HEK293T (cell line): ENCODE data around the gene DDX28.
"Not testable (repeated sequence)": the region's sequence is repeated elsewhere in the genome, so short reads cannot be mapped to it uniquely, and the experiment has no call there.

Experiments
- CTCF ChIA-PET: fragments of 350-600 bp; formaldehyde crosslinking; extraction: SDS; loops from one replicate; lab custom pipeline; 2021; ENCODE audit warnings: antibody characterized with exemption, inconsistent platforms; lab: Yijun Ruan, JAX
- POLR2A ChIA-PET: fragments of 350-600 bp; formaldehyde crosslinking; extraction: SDS; loops from one replicate; lab custom pipeline; 2020; ENCODE audit warnings: antibody characterized with exemption, inconsistent platforms; lab: Yijun Ruan, JAX
- DNase-seq: peaks from one replicate; pipeline ENCODE4 v3.0.0; 2012; ENCODE audit warnings: mixed read lengths; ENCODE audit errors: extremely low spot score
- ARNT ChIP-seq: fragments of 450-650 bp; IDR thresholded peaks from 2 replicates; pipeline ENCODE4 v1.6.1; 2017; ENCODE audit warnings: mild to moderate bottlenecking
- BHLHE40 ChIP-seq: fragments of 450-650 bp; IDR thresholded peaks from 2 replicates; pipeline ENCODE4 v1.6.1; 2016; ENCODE audit warnings: mild to moderate bottlenecking, moderate library complexity, borderline replicate concordance
- CTBP1 ChIP-seq: fragments of 450-650 bp; IDR thresholded peaks from 2 replicates; pipeline ENCODE4 v1.6.1; 2016; ENCODE audit warnings: borderline replicate concordance
- ELF4 ChIP-seq: fragments of 450-650 bp; IDR thresholded peaks from 2 replicates; pipeline ENCODE4 v1.6.1; 2017; ENCODE audit warnings: antibody characterized with exemption
- FOXA1 ChIP-seq: fragments of 450-650 bp; IDR thresholded peaks from 2 replicates; pipeline ENCODE4 v1.6.1; 2016; ENCODE audit warnings: mild to moderate bottlenecking
- FOXK2 ChIP-seq: fragments of 450-650 bp; IDR thresholded peaks from 2 replicates; pipeline ENCODE4 v1.6.1; 2016; ENCODE audit warnings: mild to moderate bottlenecking
- FOXM1 ChIP-seq: fragments of 450-650 bp; IDR thresholded peaks from 2 replicates; pipeline ENCODE4 v1.6.1; 2017; ENCODE audit warnings: mild to moderate bottlenecking, borderline replicate concordance
- HDGF ChIP-seq: fragments of 450-650 bp; IDR thresholded peaks from 2 replicates; pipeline ENCODE4 v1.6.1; 2017; ENCODE audit warnings: antibody characterized with exemption, borderline replicate concordance
- L3MBTL2 ChIP-seq: fragments of 450-650 bp; conservative IDR thresholded peaks from 2 replicates; pipeline ENCODE4 v1.6.1; 2016; ENCODE audit warnings: mild to moderate bottlenecking
- LEF1 ChIP-seq: fragments of 450-650 bp; IDR thresholded peaks from 2 replicates; pipeline ENCODE4 v1.6.1; 2017; ENCODE audit warnings: mild to moderate bottlenecking, borderline replicate concordance
- NFRKB ChIP-seq: fragments of 450-650 bp; IDR thresholded peaks from 2 replicates; pipeline ENCODE4 v1.6.1; 2016; ENCODE audit warnings: mild to moderate bottlenecking, moderate library complexity
- SP1 ChIP-seq: fragments of 450-650 bp; IDR thresholded peaks from 2 replicates; pipeline ENCODE4 v1.6.1; 2017
- SUZ12 ChIP-seq: fragments of 450-650 bp; IDR thresholded peaks from 2 replicates; pipeline ENCODE4 v1.6.1; 2016; ENCODE audit warnings: mild to moderate bottlenecking
- TARDBP ChIP-seq: fragments of 450-650 bp; IDR thresholded peaks from 2 replicates; pipeline ENCODE4 v1.6.1; 2016
- ZNF384 ChIP-seq: fragments of 450-650 bp; IDR thresholded peaks from 2 replicates; pipeline ENCODE4 v1.6.1; 2016
- TF ChIP-seq, protein P1 (sequence below): fragments of 450-650 bp; IDR thresholded peaks from 2 replicates; pipeline ENCODE4 v1.6.1; 2016

Gene DDX28

DNA sequence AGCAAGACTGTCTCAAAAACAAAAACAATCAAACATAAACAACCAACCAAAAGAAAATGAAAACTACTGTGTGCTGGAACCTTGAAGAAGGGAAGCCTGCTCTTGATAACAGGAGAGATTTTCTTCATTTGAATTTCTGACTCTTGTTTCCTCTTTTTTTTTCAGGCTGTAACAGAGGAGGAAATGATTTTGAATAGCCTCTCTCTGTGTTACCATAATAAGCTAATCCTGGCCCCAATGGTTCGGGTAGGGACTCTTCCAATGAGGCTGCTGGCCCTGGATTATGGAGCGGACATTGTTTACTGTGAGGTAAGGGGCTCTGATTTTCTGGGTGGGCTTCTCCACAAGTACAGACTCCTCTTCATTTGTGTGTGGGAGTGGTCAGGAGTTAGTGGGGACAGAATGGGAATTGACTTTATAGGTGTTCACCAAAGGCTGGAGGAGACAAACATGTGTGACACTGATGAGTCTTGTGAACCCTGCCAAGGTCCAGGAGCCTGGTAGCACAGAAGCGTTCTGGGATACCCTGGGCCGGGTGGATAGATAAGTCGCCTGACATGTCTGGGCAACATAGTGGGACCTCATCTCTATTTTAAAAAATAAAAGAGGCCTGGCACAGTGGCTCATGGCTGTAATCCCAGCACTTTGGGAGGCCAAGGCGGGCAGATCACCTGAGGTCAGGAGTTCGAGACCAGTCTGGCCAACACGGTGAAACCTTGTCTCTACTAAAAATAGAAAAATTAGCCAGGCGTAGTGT is 15.0 kb upstream of the DDX28 start:
- ChIA-PET POLR2A (interaction anchor here (0.7 kb wide), 1 partner anchor 91 kb away, joined by 4 read pairs; no protein-coding TSS in a partner anchor), CTCF (no interaction called here)
- TF ChIP-seq HDGF (no peak), LEF1 (no peak), L3MBTL2 (no peak), FOXM1 (no peak), SP1 (no peak), FOXA1 (no peak), SUZ12 (no peak), TARDBP (no peak), NFRKB (no peak)
- TF ChIP-seq, protein P1, sequence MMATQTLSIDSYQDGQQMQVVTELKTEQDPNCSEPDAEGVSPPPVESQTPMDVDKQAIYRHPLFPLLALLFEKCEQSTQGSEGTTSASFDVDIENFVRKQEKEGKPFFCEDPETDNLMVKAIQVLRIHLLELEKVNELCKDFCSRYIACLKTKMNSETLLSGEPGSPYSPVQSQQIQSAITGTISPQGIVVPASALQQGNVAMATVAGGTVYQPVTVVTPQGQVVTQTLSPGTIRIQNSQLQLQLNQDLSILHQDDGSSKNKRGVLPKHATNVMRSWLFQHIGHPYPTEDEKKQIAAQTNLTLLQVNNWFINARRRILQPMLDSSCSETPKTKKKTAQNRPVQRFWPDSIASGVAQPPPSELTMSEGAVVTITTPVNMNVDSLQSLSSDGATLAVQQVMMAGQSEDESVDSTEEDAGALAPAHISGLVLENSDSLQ = no peak
- no peak for DNase-seq

DNA sequence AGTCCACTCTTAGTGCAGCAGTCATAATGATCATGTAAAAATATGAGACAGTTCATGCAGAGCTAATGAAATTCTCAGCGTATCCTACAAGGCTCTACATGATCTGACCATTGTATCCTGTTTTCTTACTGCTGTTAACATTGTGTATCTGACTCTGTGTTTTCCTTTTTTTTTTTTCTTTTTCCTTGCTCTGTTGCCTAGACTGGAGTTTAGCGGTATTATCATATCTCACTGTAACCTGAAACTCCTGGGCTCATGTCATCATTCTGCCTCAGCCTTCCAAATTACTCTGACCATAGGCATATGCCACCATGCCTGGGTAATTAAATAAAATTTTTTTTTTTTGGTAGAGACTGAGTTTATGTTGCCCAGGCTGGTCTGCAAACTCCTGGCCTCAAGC is 12.2 kb upstream of the DDX28 start:
- POLR2A ChIA-PET = no interaction called here
- TF ChIP-seq ZNF384 (peak; percentile 62; the same call in 1 of the 2 replicates), FOXA1 (no peak), ARNT (no peak), HDGF (no peak)
- DNase-seq = no peak
- CTCF ChIA-PET = interaction anchor here (0.7 kb wide), 1 partner anchor 14 kb away, joined by 3 read pairs; no protein-coding TSS in a partner anchor

DNA sequence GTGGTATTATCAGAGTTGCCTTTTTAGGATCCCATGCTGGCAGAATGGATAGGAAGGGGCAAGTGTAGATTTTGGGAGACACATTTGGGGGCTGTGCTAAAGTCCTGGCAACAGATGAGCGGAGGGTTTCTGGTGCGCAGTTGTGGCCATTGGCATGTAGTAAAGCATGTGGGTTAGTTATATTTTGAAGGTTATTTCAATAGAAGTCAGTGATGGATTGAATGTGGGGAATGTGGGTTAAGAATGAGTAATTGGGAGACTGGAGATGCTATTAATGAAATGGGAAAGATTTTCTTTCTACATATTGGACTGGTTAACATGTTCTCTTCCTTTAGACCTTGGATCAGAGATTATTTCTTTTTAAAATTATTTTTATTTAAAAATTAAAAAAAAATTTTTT is 10.1 kb upstream of the DDX28 start:
- POLR2A ChIA-PET = interaction anchor here (2.5 kb wide), 1 partner anchor 10 kb away, joined by 9 read pairs; the partner anchor contains the start of genes DDX28 and DUS2
- no peak for DNase-seq
- CTCF ChIA-PET = interaction anchor here (1.1 kb wide), 1 partner anchor 65 kb away, joined by 3 read pairs; no protein-coding TSS in a partner anchor
- TF ChIP-seq HDGF (no peak), TARDBP (no peak), CTBP1 (no peak), BHLHE40 (no peak), NFRKB (no peak), ARNT (no peak), SP1 (no peak), LEF1 (no peak), FOXM1 (no peak), L3MBTL2 (no peak), FOXA1 (no peak), ELF4 (no peak), SUZ12 (no peak), ZNF384 (no peak)
- TF ChIP-seq, protein P1 = no peak

DNA sequence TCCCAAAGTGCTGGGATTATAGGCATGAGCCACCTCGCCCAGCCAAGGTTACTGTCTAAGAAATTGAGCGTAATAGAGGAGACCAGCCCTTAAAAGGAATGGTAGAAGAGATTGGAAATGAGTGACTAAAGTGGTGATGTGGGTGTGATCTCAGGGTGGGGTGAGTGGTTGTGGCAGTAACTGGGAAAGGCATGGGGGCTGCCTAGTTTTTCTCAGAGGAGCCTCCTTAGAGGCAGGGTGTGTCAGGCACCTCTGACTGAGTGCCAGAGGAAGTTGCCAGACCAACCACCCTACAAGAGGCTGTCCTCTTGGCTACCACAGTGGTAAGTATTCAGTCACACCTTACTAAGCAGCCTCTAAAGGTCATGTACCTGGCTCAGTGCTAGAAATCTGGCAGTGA is 8.9 kb upstream of the DDX28 start:
- no peak for DNase-seq
- TF ChIP-seq L3MBTL2 = no peak
- TF ChIP-seq FOXM1 = no peak
- TF ChIP-seq SP1 = no peak
- POLR2A ChIA-PET = no interaction called here
- CTCF ChIA-PET = no interaction called here

DNA sequence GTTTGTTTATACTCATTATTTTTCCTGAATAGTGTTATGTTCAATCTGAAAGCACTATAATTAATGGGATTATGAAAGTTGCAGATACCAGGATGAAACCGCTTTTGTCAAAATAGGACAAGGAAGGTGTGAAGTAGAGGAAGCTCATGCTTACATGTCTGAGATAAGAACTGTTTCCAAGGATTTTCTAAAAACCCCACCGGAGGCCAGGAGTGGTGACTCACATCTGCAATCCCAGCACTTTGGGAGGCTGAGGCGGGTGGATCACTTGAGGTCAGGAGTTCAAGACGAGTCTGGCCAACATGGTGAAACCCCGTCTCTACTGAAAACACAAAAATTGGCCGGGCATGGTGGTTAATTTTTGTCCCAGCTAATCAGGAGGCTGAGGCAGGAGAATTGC is 7.1 kb upstream of the DDX28 start:
- CTCF ChIA-PET = interaction anchor here (1.8 kb wide), 1 partner anchor 10 kb away, joined by 4 read pairs; no protein-coding TSS in a partner anchor
- POLR2A ChIA-PET = interaction anchor here (0.8 to 1.4 kb wide), 2 partner anchors 28 to 56 kb away, joined by 3 to 4 read pairs; no protein-coding TSS in a partner anchor
- DNase-seq = not testable (repeated sequence)

DNA sequence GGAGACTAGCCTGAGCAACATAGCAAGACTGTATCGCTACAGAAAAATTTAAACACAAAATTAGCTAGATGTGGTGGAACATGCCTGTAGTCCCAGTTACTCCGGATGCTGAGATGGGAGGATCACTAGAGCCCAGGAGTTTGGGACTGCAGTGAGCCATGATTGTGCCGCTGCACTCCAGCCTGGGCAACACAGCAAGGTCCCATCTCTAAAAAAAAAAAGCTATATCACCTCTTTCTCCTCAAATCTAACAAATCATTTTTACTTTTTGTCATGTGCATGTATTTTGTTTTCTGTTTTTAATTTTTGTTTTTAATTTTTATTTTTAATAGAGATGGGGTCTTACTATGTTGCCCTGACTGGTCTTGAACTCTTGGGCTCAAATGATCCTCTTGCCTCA is 6.0 kb upstream of the DDX28 start:
- ChIA-PET CTCF (interaction anchor here (1.8 kb wide), 1 partner anchor 12 kb away, joined by 4 read pairs; no protein-coding TSS in a partner anchor), POLR2A (no interaction called here)
- DNase-seq = no peak
- no peak for TF ChIP-seq TARDBP

DNA sequence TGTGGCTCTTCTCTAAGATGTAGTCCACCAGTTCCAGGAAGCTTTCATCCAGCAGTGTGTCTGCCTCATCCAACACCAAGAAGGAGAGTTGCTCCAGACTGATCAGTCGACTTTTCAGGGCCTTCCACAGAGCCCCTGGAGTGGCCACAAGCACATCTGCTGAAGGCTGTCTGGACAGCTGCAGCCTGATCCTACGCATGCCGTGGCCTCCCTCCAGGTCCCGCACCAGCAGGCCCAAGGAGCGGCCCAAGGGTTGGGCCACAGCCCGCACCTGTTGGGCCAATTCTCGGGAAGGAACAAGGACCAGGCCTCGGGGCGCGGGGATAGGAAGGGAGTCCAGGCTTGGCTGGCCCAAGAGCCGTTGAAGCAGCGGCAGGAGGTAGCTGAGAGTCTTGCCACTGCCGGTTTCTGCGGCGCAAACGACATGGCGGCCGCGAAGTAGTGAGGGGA is 729 bp downstream of the DDX28 start:
- DNase-seq = no peak
- ChIA-PET CTCF (interaction anchor here (0.6 to 2.1 kb wide), 3 partner anchors 15 to 23 kb away, joined by 5 to 7 read pairs (median 6); no protein-coding TSS in a partner anchor), POLR2A (interaction anchor here (0.7 to 2.4 kb wide), 9 partner anchors 11 to 1851 kb away, joined by 3 to 15 read pairs (median 6); partner anchors contain the start of genes DPEP2 and SLC7A6)

More for the DNA sequence above, 729 bp downstream of the DDX28 start:
- no peak for TF ChIP-seq ARNT
- TF ChIP-seq ELF4 = no peak
- TF ChIP-seq HDGF = no peak
- TF ChIP-seq FOXK2 = no peak
- TF ChIP-seq, protein P1 = no peak
- TF ChIP-seq BHLHE40 = no peak
- TF ChIP-seq L3MBTL2 = no peak
- no peak for TF ChIP-seq SUZ12
